ENCODE measurements around the gene MAP1B.

Gene MAP1B

GRCh38 chr5:72231991-72232703 is 124.9 kb downstream of the MAP1B start:
- no peak for DNase-seq

GRCh38 chr5:72232838-72233237 is 125.6 kb downstream of the MAP1B start:
- no peak for DNase-seq

- no peak for DNase-seq
Measured at GRCh38 chr5:72233835-72234234, 126.6 kb downstream of the MAP1B start.

GRCh38 chr5:72234265-72234700 is 127.0 kb downstream of the MAP1B start:
- no peak for DNase-seq

GRCh38 chr5:72234868-72235267 is 127.6 kb downstream of the MAP1B start:
- no peak for DNase-seq

GRCh38 chr5:72235725-72236124 is 128.4 kb downstream of the MAP1B start:
- no peak for DNase-seq

GRCh38 chr5:72237415-72237814 is 130.1 kb downstream of the MAP1B start:
- DNase-seq, result no peak

GRCh38 chr5:72237879-72238278 is 130.6 kb downstream of the MAP1B start:
- no peak for DNase-seq

- no peak for DNase-seq
Measured at GRCh38 chr5:72238712-72239445, 131.6 kb downstream of the MAP1B start.

GRCh38 chr5:72241346-72242003 is 134.2 kb downstream of the MAP1B start:
- DNase-seq, result no peak

GRCh38 chr5:72242796-72243475 is 135.7 kb downstream of the MAP1B start:
- no peak for DNase-seq

- DNase-seq, result no peak
Measured at GRCh38 chr5:72243706-72244105, 136.4 kb downstream of the MAP1B start.

- no peak for DNase-seq
Measured at GRCh38 chr5:72244862-72245371, 137.6 kb downstream of the MAP1B start.

- DNase-seq, result no peak
Measured at GRCh38 chr5:72245546-72245945, 138.3 kb downstream of the MAP1B start.

- DNase-seq, result no peak
Measured at GRCh38 chr5:72245951-72246532, 138.8 kb downstream of the MAP1B start.

- no peak for DNase-seq
Measured at GRCh38 chr5:72246954-72247442, 139.7 kb downstream of the MAP1B start.

GRCh38 chr5:72248410-72248981 is 141.2 kb downstream of the MAP1B start:
- no peak for DNase-seq

GRCh38 chr5:72251386-72251785 is 144.1 kb downstream of the MAP1B start:
- DNase-seq, result no peak

- DNase-seq, result no peak
Measured at GRCh38 chr5:72252008-72252407, 144.7 kb downstream of the MAP1B start.

GRCh38 chr5:72252574-72253155 is 145.4 kb downstream of the MAP1B start:
- no peak for DNase-seq

GRCh38 chr5:72255237-72255636 is 148.0 kb downstream of the MAP1B start:
- no peak for DNase-seq

- DNase-seq, result no peak
Measured at GRCh38 chr5:72255670-72256069, 148.4 kb downstream of the MAP1B start.

All from activated CD4-positive, alpha-beta T cell treated with anti-CD3 and anti-CD28 coated beads, Interleukin-2, amount 50 U/mL, for 1 hour (primary cell).